Measurements from ENCODE around the gene DPY30.

- TF ChIP-seq CTCF (conservative IDR thresholded peaks at IDR 0.05) (no peak), ZFX (IDR thresholded peaks at IDR 0.05) (no peak)
These were observed 47.5 kb downstream of the DPY30 start for GRCh38 chr2:31992025-31992579.
